DMS53 treated with DMSO at 0.1 percent for 48 hours (cell line): Measurements from ENCODE around the gene CPVL.
"Not testable (repeated sequence)": the region's sequence is repeated elsewhere in the genome, so short reads cannot be mapped to it uniquely, and the experiment has no call there.

Experiments used
- DNase-seq: peaks from one replicate; lab custom pipeline; 2025; ENCODE audit not compliant: unreplicated experiment; lab: John Stamatoyannopoulos, UW

The CPVL gene

DNA sequence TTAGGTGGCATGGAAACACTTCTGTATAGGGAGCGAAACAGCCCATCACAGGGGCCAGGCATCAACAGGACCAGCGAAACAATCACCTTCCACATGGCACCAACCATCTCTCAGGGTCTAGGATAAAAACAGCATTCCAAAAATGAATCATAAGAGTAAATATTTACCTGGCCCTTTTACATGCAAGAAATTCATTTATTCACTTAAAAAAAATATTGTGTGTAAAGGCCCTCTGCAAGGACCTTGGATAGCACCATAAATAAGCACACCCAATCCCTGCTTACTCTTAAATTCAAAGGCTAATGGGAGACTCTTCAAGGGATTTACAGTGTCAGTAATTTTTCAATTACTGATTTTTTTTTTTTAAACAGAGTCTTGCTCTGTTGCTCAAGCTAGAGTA, 25.4 kb downstream of the CPVL start:
- DNase-seq, result peak; percentile 61

DNA sequence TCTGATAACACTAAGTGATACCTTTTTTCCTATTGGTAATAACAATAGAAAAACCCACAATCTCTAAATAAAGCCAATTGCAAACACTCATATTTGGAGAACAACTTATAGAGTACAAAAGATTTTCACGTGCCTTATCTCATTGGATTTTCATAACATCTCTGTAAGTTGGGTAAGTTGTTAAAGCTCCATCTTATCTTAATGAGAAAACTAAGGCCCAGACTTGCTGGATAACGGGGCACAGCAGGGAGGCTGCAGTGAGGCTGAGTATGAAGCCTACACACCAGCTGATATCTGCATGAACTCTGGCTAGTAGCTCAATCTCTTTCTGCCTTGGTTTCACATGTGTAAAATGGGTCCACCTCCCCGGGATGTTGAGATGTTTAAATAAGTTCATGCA, 26.8 kb downstream of the CPVL start:
- DNase-seq, result no peak

DNA sequence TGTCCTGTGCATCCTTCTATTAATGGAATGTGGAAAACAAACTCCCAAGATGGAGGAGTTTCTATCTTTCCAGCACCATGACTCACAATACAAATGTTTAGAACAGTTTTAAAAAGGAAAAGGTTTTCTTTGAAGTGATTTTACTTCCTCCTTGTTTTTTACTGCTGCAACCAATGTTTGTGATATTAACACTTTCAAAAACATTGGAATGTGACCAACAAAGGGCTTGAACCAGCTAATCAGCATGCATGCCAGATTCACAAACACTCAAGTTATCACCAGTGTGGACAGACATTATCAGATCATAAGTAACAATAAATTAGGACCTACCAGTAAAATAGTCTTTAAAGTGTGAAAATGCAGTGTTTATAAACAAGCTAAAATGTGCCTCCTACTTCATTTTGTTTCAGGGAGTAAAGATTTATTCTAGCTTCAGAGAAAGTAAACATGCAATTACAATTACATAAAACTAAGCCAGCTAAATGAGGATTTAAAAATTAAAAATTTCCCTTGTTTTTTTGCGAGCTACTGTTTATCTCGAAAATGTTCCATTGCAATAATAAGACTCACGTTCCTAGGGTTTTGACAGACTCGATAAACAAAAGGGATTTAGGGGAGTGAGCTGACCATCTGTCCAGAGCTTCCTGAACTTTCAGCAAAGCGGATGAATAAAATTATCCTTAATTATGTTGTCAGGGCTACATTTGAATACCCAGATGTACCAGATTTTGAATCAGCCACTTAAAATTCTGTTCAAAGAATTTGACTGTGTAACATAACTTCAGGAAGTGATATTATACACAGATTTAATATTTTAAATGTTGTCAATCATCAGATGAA, 29.8 kb downstream of the CPVL start:
- peak; percentile 38 for DNase-seq

DNA sequence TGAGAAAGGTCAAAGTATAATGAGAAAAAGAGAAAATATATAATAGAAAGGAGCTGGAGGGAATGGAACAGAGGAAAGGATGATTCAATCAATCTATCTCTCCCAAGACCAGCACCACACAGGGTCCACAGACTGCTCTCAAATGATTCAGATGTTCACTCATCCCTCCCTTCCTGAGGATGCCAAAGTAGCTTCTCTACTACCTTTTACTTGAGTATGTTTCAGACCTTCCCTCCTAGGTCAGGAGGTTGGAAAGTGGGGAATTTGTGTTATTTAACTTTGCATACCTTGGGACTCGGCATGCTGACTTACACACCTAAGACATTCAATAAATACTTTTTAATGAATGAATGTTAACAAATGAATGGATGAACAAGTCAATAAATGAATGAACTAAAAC, 30.6 kb downstream of the CPVL start:
- no peak for DNase-seq

DNA sequence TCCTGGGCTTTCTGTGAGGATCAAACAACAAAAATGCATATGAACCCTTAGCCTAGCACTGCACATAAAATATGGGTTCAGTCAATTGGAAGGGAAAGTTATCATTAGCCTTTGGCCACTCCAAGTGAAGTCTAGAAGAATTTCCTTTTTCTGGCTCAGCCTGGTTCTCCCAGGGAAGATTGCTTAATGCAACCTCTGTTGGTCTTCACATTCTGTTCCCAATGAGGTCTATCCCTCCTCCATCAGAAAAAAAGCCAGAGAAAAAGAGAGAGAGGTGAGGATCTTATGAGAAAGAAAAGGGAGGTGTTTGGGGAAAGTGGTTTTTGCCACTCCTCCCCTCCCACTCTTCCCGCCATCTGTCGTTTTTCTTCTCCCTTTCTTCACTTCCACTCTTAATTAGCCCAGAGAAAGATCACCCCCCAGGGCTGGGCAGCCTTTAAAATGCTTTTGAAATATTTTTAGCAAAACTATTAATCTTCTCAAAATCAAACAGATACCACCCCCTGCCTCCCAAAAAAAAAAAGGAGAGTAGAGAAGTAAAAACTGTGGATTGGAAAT, 31.1 kb downstream of the CPVL start:
- DNase-seq, result no peak

DNA sequence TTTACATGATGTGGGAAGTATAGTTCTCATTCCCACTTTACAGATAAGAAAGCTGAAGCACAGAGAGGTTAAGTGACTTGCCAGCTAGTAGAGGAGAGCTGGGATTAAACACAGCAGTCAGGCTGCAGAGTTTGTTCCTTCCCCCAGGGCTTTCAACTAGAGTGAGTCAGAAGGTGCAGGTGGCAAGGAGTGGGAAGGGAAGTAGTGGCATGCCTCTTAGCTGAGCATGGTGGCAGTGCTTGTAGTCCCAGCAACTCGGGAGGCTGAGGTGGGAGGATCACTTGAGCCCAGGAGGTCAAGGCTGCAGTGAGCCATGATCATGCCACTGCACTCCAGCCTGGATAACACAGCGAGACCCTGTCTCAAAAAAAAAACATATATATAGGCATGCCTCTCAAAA, 32.1 kb downstream of the CPVL start:
- DNase-seq, result not testable (repeated sequence)

DNA sequence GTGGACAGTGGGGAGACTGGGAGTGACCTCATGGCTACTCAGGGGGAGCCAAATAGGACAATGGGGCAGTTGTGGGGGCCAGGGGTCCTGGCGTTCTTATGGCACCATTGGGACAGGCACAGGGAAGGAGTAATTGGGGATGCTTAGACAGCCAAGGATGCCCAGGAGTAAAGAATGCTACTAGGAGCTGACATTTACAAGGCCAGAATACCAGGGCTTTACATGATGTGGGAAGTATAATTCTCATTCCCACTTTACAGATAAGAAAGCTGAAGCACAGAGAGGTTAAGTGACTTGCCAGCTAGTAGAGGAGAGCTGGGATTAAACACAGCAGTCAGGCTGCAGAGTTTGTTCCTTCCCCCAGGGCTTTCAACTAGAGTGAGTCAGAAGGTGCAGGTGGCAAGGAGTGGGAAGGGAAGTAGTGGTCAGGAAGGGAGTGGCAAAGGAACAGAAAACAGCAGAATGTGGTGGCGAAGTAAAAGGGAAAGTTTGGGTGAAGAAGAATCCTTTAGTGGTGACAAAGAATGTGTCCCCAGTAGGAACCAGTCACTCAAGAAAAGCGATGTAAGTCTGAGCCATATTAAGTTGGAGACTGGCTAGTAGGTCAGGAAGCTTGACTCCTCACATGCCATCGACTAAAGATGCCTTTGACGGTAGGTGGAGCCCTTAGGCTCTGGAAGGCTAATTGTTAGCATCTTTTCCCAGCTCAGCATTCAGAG, 32.8 kb downstream of the CPVL start:
- peak; percentile 74 for DNase-seq

DNA sequence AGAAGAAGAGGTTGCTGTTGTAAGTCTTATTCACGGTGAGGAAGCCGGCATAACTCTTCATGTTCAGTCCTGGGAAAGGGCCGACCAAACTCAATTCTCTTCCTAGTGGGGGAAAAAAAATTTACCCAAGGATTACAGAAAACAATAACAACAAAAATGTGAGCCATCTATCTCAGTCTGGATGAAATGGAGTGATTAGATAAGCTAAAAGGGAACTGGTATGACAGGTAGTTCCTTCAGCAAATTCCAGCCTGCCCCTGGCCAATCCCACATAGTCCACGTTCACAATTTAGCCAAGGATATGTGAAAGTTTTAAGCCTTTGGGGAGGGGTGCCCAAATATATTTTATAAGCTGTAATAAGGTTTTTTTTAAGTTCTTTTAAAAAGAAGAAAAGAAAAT, 33.6 kb downstream of the CPVL start:
- DNase-seq, result no peak

DNA sequence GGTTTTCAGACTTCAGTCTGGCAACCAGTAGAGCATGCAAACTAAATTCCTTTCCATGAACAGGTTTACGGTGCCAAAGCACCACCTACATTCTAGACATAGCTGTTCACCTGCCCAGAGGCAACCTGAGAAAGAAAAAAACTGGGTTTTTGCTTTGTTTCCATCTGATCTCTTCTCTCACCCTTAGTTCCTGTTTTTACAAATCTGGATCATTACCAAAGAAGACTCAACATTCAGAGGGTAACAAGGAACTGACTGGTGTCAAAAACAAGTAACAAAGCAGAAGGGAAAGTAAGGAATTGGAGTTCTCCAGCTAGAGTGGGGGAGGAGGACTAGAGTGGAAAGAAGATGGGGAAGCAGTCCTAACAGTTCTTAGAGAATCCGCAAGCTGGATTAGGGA, 36.4 kb downstream of the CPVL start:
- no peak for DNase-seq

DNA sequence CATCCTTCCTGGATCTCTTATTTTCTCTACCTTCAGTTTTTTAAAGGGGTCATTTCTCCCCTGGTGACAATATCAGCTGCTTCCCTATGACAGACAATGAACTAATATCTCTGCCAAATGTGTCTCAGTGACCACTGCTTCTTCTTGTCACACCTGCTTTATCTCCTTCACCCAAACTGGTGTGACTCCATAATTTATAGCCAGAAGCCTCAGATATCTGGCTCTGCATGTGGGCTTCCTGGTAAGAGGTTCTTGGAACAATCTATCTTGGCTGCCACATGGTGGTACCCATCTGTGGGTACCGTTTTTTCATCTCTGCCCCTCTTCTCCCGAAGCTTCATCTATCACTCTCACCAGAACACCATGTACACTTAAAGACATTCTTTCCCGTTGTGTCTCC, 37.0 kb downstream of the CPVL start:
- no peak for DNase-seq

DNA sequence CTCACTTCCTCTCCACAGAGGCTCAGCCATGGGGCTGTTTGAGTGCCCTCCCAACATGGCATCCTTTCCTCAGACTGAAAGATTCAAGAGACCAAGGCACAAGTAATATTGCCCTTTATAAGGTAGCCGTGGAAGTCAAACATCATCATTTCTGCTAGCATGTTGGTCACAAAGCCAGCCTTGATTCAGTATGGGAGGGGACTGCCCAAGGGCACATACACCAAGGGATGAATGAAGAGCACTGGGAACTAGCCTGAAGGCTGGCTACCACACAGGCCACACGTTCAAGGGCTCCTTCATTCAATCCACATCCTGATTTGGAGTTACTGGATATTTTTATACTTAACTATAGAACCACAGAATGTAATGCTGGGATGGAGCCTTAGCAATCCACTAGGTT, 39.3 kb downstream of the CPVL start:
- DNase-seq, result no peak

DNA sequence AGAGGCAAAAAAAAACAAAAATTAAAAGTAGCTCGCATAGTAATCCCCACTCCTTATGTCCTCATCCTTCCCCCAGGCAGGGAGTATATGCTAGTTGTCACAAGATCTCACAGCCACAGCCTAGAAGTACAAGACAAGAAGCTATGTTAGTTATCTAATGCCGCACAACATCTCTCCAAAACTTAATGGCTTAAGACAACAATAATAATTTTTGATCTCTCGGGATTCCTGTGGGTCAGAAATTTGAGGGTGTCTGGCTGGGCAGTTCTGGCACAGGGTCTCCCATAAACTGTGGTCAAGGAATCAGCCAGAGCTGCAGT, 39.7 kb downstream of the CPVL start:
- DNase-seq, result no peak

DNA sequence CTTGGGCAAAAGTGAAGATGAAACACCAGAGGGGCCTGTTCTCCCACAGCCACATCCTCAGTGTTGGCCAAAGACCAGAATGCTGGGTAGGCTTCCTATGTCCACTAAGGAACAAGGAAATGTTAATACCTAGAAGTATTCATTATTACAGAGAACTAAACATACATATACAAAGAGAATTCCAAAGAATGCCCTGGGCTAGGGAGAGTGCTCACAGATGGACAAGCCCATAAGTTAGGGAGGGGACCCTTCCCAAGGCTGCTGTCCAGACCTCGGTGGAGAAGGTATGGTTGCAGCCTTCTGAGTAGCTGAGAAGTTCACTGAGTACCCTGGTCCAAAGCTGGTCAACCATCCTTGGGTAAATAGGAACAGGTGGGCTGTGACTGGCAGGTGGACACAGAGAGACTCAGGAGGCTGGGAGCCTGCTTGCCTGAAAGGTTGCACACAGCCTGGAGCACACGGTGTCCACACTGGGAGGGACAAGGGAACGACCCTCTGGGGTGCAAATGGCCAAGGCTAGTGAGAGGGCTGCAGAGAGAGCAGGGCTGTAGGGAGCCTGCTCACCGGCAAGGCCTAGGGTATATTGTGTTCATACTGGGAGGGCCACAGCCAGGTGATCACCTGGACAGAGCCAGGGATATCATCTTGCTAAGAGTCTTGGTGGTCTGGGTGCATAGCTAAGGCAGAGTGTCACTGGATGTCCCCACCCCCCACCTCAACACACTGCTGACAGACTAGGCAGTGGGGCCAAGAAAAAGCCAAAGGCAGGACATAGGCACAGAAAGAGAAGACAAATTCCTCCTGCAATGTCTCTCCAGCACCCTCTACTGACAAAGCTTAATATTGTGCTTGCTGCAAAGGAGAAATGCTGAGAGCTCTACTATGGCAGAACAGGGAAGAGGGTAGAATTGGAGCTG, 40.3 kb downstream of the CPVL start:
- DNase-seq, result peak; percentile 81

DNA sequence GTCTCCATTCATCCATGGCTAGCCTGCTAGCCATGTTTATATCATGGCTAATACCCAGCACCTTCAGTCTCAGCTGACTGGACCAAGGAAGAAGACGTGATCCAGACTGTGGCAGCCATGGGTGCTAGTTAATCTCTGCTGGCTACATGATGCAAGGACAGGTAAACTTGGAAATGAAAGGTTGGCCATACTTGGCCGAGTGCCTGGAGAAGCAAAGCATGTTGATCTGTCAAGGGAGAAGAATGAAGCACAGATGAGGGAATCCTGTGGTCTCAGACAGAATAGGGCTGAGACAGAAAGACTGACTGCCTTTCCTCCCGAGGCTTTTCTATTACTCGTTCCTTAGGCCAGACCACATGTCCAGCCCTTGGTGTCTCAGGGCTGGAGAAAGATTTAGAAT, 41.1 kb downstream of the CPVL start:
- DNase-seq, result no peak

DNA sequence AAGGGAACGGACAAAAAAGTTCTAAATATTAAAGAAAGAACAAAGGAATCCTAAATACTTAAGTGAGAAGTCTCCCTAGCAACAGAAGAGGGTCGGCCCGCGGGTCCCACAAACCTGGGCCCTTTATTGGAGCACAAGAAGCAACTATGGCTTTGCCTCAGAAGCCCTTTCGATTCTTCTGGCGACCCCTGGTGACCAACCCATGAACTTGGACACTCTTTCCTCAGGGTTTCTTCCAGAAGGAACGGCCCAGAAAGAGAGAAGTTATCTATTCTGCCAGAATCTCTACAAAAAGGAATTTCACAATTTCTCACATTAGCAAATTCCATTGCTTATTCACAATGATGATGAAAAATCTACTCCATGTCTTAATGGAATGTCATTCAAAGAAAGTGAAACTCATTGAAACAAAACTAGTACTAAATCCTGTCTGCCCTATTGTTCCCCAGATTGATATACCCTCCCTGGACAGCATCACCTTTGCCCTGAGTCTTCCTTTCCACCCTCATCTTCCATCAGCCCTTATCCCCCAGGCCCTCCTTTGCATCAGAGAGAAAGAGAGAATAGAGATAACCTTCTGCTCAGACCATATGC, 43.7 kb downstream of the CPVL start:
- DNase-seq, result peak; percentile 80

DNA sequence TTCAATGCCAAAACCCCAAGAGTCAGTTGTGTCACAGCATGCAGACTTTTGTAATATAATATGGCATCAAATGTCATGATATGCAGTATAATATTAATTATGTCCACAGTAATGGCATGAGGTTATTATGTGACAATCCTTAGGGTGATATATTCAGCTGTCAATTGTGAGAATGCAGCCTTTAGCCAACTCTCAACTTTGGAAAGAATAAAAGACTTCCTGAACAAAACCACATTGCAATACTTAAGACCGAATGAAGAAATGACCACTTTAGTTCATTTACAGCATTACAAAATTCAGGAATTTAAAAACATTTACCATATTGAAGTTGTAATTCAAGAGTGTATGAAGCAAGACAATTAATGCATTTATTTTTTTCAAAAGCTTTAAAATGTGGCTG, 45.4 kb downstream of the CPVL start:
- no peak for DNase-seq

DNA sequence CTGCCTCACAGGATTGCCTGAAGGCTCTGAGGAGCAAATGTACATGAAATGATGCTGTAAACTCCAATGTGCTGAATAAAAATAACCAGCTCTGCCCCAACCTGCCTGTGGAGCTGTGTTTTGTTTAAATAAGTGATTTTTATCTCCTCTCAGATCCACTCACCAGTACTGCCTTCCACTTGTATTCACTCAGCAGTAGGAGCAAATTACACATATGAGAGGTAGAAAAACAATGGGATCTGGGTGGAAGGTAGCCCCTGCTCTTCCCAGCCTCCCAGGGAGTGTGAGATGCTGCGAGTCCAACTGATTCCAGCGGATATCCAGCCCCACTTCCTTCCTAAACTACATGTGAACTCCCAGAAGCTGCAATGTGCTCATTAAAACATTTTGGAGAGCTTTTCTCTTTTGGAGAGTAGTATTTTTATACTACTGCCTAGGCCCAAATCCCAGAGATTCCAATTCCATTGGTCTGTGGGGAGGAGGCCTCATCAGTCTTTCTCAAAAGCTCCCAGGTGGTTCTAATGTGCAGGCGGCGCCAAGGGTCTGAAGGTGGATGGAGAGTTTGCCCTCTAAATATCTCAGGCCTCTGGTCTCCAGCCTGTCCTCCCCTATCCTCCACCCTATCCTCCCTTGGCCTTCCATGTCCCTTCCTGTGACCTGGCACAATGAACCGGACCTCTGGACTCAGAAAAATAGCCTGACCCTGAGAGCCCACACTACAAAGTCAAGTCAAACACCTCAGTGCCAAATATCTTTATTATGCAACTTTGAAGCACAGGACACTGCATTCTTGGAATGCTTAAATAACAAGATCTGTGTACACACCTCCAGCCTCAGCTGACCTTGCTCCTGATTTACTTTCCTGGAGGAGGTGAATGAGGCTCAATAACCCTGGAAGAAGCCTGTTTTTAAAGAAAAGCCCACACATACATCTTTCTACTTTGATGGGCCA, 46.2 kb downstream of the CPVL start:
- no peak for DNase-seq

DNA sequence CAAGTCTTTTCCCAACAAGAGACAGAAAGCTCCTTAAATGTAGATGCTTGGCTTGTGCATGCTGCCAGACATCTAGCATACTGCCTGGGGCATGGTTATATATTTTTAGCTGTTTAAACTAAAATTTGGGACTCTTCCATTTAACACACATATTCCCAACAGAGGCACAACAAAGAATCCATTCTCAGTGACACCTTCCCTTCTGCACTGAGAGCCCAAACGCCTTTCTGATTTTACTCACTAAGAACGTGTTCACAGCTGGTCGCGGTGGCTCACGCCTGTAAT, 49.9 kb downstream of the CPVL start:
- DNase-seq, result no peak

DNA sequence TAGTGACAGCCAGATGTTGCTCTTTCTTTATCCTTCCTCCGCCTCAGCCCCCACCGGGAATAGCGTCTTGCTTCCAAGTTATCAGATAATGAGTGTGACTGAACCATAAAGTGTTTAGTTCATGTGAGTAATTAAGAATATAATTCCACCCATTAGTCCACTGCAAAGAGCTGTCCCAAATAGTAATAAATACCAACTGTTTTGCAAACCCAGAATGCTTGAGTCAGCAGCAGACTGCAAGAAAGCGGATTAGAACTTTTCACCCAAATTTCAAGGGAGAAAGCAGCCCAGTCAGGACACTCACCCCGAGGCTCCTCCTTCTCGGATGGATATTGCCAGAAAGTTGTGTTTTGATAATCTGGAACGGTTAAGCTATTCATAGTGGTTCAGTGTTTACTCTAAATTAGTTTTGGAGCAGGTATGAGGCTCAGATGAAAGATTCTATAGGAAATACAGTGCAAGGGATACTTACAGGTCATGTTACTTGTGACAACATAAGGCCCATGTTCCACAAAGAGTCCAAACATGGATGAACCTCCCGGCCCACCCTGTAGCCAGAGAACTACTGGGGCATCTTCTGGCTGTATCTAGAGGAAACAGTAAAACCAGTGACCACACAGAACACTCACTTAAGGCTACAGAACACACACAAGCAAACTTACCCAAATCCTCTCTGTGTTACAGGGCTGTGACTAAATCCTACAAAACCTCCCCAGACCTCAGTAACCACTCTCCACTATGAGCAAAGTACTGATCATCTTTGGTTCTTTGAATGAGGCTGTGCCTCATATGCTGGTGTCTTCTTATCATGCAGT, 50.5 kb downstream of the CPVL start:
- no peak for DNase-seq
